ENCODE data around the gene CUBN. TPM values are rescaled to one million over a fixed set of nuclear protein-coding genes. Genes with fewer than 3 reads are reported as not detected.

The CUBN gene
- total RNA-seq, 1 experiment from 2014 or later, result 0.46 TPM

DNA sequence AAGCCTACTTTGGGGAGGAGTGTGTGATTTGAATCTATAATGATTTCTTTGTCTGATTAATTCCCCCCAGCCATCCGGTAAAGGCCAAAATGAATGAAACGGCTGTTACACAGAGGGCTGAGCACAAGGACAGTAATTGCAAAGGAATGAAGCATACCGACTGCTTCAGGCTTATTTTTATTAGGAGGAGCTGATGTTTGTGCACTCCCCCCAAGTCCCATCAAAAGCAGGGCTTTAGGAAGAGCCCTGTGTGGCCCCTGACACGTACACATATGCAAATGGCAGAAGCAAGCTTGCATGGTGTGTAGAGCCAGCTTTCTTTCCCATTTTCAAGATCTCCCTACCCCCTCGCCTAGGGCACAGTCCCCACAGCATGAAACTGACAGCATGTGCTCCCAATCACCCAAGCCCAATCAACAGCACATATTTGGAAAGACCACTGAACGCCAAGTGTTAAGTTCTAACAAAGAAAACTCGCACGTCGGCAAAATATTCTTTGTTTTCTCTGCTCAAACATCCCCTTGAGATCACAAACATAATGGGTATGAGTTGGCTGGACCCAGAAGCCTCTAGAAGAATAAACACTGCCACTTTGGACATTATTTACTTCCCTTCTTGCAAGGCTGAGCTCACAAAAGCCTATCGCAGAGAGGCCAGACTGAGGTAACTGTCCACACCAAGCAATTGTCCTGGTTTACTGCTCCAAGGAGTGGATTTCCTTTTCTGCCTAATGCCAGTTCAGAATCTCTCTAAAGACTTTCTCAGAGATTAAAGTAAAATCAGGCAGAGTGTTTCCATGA is 143.0 kb downstream of the CUBN start (continued):
- TF ChIP-seq IRF1 (CRISPR knock-in tag; IDR thresholded peaks at IDR 0.05) (no peak), JUN (CRISPR knock-in tag; IDR thresholded peaks at IDR 0.05) (no peak), PRDM15 (CRISPR knock-in tag; IDR thresholded peaks at IDR 0.05) (no peak)

GRCh38 chr10:16986082-16986405 is 143.6 kb downstream of the CUBN start:
- DNase-seq (ENCODE audit: low spot score) (no peak), ATAC-seq (no peak)
- ChIA-PET POLR2A (no interaction called here), CTCF (no interaction called here)
- Mint-ChIP-seq H3K27ac (no peak overlapping the region), H3K4me3 (no peak overlapping the region), H3K9me3 (peaks cover under 1% of the 10 kb centered on the region; the same call in 1 of the 2 replicates), H3K27me3 (ENCODE audit: low read depth) (no peaks in the 10 kb centered on the region), H3K4me1 (peaks cover 20% of the 10 kb centered on the region), H3K36me3 (no peaks in the 10 kb centered on the region)
- TF ChIP-seq, protein P1, sequence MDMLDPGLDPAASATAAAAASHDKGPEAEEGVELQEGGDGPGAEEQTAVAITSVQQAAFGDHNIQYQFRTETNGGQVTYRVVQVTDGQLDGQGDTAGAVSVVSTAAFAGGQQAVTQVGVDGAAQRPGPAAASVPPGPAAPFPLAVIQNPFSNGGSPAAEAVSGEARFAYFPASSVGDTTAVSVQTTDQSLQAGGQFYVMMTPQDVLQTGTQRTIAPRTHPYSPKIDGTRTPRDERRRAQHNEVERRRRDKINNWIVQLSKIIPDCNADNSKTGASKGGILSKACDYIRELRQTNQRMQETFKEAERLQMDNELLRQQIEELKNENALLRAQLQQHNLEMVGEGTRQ (CRISPR knock-in tag; IDR thresholded peaks at IDR 0.05), result no peak
- TF ChIP-seq, protein P2, sequence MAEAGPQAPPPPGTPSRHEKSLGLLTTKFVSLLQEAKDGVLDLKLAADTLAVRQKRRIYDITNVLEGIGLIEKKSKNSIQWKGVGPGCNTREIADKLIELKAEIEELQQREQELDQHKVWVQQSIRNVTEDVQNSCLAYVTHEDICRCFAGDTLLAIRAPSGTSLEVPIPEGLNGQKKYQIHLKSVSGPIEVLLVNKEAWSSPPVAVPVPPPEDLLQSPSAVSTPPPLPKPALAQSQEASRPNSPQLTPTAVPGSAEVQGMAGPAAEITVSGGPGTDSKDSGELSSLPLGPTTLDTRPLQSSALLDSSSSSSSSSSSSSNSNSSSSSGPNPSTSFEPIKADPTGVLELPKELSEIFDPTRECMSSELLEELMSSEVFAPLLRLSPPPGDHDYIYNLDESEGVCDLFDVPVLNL (CRISPR knock-in tag; IDR thresholded peaks at IDR 0.05; ENCODE audit: borderline replicate concordance, low read depth), result no peak
- TF ChIP-seq, protein P3, sequence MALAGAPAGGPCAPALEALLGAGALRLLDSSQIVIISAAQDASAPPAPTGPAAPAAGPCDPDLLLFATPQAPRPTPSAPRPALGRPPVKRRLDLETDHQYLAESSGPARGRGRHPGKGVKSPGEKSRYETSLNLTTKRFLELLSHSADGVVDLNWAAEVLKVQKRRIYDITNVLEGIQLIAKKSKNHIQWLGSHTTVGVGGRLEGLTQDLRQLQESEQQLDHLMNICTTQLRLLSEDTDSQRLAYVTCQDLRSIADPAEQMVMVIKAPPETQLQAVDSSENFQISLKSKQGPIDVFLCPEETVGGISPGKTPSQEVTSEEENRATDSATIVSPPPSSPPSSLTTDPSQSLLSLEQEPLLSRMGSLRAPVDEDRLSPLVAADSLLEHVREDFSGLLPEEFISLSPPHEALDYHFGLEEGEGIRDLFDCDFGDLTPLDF (CRISPR knock-in tag; IDR thresholded peaks at IDR 0.05), result no peak
- TF ChIP-seq ATF6 (CRISPR knock-in tag; IDR thresholded peaks at IDR 0.05) (no peak), CREM (CRISPR knock-in tag; IDR thresholded peaks at IDR 0.05) (no peak), SP1 (CRISPR knock-in tag; conservative IDR thresholded peaks at IDR 0.05) (no peak), IRF1 (CRISPR knock-in tag; IDR thresholded peaks at IDR 0.05) (no peak), FOXJ3 (CRISPR knock-in tag; IDR thresholded peaks at IDR 0.05; ENCODE audit: borderline replicate concordance) (no peak), GABPB1 (CRISPR knock-in tag; IDR thresholded peaks at IDR 0.05) (no peak), ERG (CRISPR knock-in tag; IDR thresholded peaks at IDR 0.05) (no peak), MYBL2 (CRISPR knock-in tag; IDR thresholded peaks at IDR 0.05) (no peak), PRRX2 (CRISPR knock-in tag; IDR thresholded peaks at IDR 0.05) (no peak), RELA (CRISPR knock-in tag; IDR thresholded peaks at IDR 0.05; ENCODE audit: borderline replicate concordance) (no peak), JAZF1 (CRISPR knock-in tag; IDR thresholded peaks at IDR 0.05) (no peak), CBFB (CRISPR knock-in tag; IDR thresholded peaks at IDR 0.05; ENCODE audit: low read depth) (no peak), ZNF138 (CRISPR knock-in tag; conservative IDR thresholded peaks at IDR 0.05) (no peak)
- TF ChIP-seq, protein P4, sequence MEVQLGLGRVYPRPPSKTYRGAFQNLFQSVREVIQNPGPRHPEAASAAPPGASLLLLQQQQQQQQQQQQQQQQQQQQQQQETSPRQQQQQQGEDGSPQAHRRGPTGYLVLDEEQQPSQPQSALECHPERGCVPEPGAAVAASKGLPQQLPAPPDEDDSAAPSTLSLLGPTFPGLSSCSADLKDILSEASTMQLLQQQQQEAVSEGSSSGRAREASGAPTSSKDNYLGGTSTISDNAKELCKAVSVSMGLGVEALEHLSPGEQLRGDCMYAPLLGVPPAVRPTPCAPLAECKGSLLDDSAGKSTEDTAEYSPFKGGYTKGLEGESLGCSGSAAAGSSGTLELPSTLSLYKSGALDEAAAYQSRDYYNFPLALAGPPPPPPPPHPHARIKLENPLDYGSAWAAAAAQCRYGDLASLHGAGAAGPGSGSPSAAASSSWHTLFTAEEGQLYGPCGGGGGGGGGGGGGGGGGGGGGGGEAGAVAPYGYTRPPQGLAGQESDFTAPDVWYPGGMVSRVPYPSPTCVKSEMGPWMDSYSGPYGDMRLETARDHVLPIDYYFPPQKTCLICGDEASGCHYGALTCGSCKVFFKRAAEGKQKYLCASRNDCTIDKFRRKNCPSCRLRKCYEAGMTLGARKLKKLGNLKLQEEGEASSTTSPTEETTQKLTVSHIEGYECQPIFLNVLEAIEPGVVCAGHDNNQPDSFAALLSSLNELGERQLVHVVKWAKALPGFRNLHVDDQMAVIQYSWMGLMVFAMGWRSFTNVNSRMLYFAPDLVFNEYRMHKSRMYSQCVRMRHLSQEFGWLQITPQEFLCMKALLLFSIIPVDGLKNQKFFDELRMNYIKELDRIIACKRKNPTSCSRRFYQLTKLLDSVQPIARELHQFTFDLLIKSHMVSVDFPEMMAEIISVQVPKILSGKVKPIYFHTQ (CRISPR knock-in tag; IDR thresholded peaks at IDR 0.05), result no peak
- TF ChIP-seq, protein P5, sequence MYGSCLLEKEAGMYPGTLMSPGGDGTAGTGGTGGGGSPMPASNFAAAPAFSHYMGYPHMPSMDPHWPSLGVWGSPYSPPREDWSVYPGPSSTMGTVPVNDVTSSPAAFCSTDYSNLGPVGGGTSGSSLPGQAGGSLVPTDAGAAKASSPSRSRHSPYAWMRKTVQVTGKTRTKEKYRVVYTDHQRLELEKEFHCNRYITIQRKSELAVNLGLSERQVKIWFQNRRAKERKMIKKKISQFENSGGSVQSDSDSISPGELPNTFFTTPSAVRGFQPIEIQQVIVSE (CRISPR knock-in tag; IDR thresholded peaks at IDR 0.05; ENCODE audit: borderline replicate concordance), result no peak

Data from WTC11 (cell line).